SKM-1 (cell line): ENCODE measurements around the gene PLA2G1B.
A peak's percentile ranks its signal among the peaks of the same experiment; 100 is the strongest.

Experiments
- DNase-seq: peaks from one replicate; lab custom pipeline; 2025; ENCODE audit not compliant: unreplicated experiment; lab: John Stamatoyannopoulos, UW

Gene PLA2G1B

GRCh38 chr12:120331390-120331789, 3.8 kb upstream of the PLA2G1B start:
- no peak for DNase-seq

- no peak for DNase-seq
Observed at GRCh38 chr12:120328228-120328627, 649 bp upstream of the PLA2G1B start.

- no peak for DNase-seq
Observed at GRCh38 chr12:120324841-120325417, 2.6 kb downstream of the PLA2G1B start.

GRCh38 chr12:120323772-120324171, 3.8 kb downstream of the PLA2G1B start:
- no peak for DNase-seq

- DNase-seq: no peak
Observed at GRCh38 chr12:120321382-120322202, 6.0 kb downstream of the PLA2G1B start.

GRCh38 chr12:120317224-120318105, 10.1 kb downstream of the PLA2G1B start:
- DNase-seq: peak; percentile 70

DNA sequence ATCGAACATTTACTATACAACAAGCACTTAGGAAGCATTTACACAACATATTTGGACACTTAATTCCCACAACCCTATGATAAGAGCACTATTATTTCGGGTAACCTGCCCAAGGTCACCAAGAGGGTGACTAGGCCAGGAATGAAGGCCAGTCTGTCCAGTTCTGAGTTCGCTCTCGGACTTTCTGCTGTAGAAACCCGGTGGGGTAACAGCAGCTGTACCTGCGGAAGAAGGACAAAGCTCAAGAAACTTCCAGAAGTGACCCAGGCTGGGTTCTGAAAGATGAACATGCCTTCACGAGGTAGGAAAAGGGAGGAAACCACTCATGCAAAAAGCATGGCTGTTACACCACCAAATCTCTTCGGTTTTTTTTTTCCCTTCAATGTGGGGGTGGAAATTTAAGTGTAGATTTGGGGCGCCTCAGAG, 10.8 kb downstream of the PLA2G1B start:
- DNase-seq: no peak

GRCh38 chr12:120314220-120314619, 13.4 kb downstream of the PLA2G1B start:
- no peak for DNase-seq

GRCh38 chr12:120301962-120302815, 25.4 kb downstream of the PLA2G1B start, which contains the start of gene SIRT4:
Gene SIRT4 (plus strand): TSS chr12:120302321. CDS start chr12:120303562, 1,241 bp downstream.
- DNase-seq: peak; percentile 52

- DNase-seq: peak; percentile 36
Observed at GRCh38 chr12:120292661-120293531, 34.7 kb downstream of the PLA2G1B start, which contains the start of gene RNU4-1. Gene RNU4-1 (minus strand): TSS chr12:120293237.

DNA sequence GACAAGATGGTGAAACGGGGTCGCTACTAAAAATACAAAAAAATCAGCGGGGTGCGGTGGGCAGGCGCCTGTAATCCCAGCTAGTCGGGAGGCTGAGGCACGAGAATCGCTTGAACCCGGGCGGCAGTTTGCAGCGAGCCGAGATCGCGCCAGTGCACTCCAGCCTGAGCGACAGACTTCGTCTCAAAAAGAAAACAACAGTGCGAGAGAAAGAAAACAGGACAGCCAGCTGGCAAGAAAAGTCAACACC, 35.2 kb downstream of the PLA2G1B start:
- DNase-seq: no peak

GRCh38 chr12:120290609-120291305, 36.8 kb downstream of the PLA2G1B start:
- DNase-seq: no peak

DNA sequence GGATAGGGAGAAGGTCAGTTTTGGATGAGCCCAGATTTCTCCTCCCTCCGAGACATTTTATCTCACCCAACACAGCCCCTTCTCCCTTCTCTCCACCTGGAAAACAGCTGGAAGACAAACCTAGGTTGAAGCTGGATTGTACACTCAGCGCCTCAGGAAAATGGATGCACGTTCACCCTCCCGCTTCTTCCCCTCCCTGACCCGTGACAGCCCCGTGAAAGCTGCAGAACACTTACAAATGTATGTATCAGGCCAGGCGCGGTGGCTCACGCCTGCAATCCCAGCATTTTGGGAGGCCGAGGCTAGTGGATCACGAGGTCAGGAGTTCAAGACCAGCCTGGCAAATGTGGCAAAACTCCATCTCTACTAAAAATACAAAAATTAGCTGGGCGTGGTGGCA, 40.1 kb downstream of the PLA2G1B start:
- DNase-seq: no peak

DNA sequence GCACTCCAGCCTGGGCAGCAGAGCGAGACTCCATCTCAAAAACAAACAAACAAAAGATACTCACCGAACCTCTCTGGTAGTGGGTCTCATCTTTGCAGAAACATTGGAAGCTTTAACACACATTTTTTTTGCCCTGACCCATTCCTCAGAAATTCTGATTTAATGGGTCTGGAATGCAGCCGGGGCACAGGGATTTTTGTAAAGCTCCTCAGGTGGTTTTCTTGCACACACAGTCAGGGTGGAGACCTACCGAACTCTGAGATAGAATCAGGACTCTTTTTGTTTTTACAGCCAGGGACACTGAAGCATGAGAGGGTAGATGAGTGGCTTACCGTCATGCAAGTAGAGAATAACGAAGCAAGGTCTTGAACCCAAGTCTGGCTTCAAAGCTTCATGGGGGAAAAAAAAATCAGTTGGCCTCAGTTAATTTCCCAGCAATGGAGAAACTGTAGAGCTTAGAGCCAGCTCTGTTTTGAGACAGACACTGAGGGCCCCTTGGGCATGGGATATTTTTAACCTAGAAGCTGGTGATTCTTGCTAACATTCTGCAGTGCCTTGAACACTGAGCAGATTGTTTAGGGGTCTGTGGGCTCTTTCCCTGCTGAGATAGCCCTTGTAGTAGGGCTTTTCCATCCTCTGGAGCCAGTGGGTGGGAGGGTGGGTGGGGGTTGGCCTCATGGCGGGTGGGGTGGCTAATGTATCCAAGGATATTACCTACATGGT, 40.6 kb downstream of the PLA2G1B start:
- DNase-seq: no peak

DNA sequence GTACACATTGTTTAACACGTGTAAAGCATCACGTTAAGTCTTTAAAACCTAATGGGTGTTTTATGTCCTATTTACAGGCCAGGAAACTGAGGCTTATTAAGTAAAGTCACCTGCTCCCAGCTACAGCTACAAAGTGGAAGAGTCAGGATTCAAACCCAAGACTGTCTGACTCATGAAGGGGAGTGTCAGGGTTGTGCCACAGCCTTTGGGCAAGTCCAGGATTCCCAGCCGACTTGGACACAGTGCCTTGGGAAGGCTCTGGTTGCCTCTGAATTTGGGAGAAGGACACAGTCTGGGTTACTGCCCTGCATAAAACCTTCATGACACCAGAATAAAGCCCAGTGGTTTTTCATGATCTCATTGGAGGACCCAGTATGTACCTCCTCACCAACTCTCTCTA, 43.2 kb downstream of the PLA2G1B start:
- DNase-seq: no peak

DNA sequence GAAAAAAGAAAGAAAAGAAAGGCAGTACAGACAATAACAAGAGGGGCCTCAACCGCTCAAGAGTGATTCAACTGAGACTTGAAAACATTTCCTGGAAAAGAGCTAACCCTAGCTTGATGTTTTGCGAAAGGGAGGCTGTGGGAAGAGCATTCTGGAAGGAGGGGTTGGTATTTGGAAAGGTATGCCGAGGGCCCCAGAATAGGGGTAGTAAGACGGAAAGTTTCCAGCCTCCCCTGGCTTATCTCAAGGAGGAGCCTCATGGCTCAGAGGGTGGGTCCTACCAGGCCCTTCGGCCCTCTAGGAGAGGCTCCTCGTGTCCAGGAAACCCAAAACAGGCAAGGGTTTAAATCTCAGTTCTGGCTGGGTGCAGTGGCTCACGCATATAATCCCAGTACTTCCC, 44.3 kb downstream of the PLA2G1B start:
- DNase-seq: no peak

GRCh38 chr12:120278137-120279069, 49.2 kb downstream of the PLA2G1B start:
- no peak for DNase-seq

DNA sequence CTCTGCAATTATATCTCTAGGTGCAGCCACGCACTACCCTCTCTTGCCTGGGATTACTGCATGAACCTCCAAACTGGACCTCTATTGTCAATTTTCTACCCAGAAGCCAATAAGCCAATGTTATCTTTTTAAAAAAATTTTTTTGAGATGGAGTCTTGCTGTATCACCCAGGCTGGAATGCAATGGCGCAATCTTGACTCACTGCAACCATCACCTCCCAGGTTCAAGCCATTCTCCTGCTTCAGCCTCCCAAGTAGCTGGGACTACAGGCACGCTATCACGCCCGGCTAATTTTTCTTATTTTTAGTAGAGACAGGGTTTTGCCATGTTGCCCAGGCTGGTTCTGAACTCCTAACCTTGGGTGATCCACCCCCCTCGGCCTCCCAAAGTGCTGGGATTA, 50.8 kb downstream of the PLA2G1B start:
- DNase-seq: no peak
